Stimulated activated CD4-positive, alpha-beta T cell treated with anti-CD3 and anti-CD28 coated beads, Interleukin-12 subunit alpha, Interleukin-12 subunit beta, amount 100 ng/mL, for 48 hours (primary cell): Measurements from ENCODE around the gene LTK.

Experiments
- DNase-seq, 3 donors: peaks; one replicate each; pipeline ENCODE4 v3.0.0-alpha.2; 2020; ENCODE audit warnings: low read depth in 2 of 3, low spot score in 1 of 3

Gene LTK

DNA sequence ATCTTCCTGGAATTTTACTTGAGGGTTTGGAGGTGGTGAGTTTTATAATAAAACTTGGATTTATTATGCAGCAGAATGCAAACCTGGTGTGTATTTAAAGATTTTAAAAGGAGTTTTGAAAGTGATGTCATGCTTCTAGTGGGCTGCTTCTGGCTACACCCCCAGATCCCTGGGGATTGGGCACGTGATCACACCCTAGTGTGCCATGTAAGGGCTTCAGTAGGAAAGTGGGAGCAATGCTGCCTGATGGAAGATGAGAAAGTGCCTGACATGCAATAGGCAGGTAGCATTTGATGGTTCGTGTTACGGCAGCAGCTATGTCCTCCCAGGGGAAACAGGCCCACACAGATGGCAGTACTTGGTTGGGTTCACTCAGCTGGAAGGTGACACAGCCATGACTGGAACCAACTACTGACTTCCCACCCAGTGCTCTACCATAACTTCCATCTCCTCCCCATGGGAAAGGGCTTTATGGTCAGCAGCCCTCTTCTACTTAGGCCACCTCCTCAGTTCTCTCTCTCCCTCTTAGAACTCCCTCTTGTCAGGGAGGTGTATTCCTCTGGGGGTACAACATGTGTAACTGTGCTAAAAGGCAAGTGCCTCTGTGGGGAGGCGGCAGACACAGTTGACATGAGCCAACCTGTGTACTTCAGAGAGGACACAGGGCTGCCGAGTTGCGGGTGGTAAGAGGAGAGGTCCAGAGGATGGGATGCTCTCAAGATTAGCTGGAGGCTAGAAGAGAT lies 14.3 kb downstream of the LTK start:
- no peak for DNase-seq

DNA sequence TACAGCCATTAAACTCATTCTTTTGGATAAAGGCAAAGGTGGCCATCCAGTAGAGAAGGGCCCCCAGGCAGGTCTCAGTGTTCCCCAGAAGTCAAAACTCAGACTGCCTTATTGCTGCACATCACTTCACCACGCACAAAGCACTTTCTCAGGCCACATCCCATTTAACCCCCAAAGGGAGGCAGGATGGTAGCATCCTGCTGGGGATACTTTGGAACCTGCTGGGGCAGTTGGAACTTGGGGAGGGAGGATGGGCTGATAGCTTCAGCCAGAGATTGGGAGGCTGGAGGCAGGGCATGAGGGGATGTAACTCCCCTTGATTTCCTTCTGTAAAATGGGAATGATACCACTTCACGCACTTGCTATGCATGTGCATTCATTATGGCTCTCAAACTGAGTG lies 15.0 kb downstream of the LTK start:
- no peak for DNase-seq

DNA sequence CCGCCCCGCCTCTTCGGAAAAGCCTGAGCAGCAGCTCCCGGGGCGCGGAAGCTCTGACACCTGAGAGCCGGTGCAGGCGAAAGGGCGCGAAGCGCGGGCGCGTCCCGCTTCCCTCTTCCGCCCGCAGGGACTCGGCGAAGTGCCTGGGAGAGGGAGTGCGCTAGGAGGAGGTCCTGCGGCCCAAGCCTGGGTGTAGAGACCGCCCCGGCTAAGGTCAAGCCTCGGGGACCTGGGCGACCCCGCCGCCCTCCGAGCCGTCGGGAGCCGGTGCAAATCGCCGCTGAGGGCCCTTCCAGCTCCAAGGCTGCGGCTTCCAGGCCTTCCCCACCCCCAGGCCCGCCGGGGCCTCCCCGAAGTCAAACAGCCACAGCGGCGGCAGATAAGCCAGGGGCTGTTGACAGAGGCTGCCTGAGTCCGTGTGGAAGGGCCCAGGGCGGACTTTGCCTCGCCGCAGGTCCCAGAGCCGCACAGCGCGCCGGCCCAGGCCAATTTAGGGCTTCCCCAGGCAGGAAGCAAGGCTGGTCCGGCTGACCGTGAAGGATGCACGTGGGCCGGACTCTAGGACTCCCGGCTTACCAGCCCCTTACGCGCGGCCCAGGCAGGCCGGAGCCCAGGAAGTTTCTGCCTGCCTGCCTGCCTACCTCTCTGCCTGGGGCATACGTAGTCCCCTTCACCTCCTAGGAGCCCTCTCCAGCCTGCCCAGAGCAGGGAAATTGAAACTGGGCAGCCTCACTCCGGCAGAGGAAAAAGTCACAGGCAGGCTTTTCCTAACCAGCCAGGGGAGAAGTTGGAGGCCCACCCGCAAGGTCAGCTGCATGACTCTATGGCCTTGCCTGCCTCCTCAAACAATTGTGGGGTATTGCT lies 17.7 kb downstream of the LTK start:
- no peak for DNase-seq

DNA sequence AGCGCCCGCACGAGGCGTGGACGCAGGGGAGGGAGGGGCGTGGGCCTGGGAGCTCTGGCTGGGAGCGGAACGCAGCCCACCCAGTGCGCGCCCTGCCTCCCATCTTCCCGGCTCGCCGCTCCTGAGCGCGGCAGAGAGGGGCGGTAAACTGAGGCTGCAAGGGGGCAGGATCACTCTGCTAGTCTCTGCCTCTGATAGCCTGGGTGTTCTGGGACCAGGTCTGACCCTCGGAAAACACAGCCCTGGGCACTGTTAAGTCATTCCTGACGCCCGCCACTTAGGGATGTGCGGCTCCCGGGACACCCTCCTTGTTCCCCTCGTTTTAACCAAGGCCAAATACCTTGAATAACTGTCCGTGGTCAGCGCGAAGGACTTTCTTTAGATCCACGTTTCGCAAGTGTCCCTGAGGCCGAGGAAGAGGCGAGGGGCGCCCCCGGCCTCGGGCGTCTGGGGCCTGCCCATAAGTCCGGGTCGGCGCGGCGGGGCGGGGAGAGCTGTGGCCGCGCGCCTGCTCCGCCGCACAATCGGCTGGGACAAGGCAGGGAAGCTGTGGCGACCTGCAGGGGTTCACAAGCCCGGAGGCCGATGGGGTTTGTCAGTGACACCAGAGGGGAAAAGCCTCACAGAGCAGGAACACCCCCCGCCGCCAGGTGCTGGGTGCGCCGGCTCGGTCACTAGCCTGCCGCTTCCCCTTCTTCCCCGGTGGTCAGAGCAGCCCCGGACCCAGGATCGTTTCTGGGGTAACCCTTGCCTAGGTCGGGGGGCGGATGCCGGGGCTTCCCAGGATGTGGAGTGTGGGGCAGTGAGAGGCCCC lies 18.5 kb downstream of the LTK start:
- no peak for DNase-seq

DNA sequence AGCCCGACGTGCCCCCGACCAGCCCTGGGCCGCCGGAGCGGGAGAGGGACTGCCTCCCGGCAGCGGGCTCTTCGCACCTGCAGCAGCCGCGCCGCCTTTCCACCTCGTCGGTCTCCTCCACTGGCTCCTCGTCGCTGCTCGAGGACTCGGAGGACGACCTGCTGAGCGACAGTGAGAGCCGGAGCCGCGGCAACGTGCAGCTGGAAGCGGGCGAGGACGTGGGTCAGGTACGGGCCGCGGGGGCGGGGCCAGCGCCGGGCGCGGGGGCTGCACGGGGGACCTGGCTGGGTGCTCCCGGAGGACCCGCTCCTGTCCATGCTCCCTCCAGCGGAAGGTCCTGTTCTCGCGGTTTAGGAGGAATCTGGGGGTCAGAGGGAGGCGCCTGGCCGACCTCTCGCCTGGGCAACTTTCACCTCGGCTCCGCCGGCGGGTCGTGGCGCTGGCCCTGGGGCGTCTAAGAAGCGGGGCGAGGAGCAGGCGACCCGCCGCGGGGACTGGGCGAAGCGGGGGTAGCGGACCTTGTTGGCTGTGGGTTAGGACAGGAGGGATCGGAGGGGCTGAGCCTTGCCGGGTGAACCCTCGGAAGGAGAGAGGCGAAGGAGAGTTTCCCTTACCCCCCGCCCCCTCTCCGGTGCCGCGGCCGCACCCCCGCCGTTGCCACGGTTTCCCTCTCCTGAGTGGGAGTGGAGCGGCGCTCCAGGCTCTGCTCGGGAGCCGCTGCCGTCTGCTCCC lies 19.3 kb downstream of the LTK start:
- DNase-seq, result no peak

DNA sequence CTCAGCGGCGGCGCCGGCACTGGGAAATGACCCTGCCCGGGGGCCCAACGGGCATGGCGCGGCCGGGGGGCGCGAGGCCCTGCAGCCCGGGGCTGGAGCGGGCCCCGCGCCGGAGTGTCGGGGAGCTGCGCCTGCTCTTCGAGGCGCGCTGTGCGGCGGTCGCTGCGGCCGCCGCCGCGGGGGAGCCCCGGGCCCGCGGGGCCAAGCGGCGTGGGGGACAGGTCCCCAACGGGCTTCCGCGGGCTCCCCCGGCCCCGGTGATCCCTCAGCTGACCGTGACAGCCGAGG lies 19.8 kb downstream of the LTK start:
- no peak for DNase-seq

DNA sequence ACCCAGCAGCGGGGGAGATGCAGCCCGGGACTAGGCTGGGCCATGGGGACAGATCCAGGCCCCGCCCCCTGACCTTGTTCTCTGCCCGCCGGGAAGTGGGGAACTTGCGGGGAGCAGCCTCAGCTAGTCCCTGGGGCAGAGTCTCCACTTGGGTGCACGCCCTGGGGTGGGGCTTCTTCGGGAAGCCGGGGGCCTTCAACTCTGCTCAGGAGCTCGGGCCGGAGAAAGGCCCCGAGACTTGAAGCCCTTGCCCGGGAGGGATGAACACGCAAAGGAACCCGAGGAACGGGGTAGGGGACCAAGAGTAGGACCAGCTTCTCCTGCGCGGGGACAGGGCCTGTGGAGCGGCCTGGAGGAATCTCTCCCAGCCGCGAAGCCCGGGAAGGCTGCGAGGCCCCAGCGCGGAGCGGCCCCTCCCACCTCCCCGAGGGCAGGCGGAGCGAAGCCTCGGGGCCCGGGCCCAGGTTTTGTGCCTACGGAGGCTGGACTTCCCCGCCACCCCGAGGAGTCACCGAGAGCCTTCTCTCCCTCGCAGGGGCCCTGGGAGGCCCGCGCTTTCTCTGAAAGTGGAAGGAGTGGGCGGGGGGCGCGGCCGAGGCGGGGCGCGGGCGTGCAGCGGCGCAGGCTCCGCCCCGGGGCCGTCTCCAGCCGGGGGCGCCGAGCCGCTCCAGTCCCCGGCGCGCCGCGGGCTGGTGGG lies 20.3 kb downstream of the LTK start, which contains the start of gene ITPKA:
ITPKA (plus strand) TSS at position 670 of the 697 bp plus-strand sequence. CDS start 54 bp downstream, outside the sequence.
- DNase-seq, result peak; percentile 85 to 90 (median 87)

DNA sequence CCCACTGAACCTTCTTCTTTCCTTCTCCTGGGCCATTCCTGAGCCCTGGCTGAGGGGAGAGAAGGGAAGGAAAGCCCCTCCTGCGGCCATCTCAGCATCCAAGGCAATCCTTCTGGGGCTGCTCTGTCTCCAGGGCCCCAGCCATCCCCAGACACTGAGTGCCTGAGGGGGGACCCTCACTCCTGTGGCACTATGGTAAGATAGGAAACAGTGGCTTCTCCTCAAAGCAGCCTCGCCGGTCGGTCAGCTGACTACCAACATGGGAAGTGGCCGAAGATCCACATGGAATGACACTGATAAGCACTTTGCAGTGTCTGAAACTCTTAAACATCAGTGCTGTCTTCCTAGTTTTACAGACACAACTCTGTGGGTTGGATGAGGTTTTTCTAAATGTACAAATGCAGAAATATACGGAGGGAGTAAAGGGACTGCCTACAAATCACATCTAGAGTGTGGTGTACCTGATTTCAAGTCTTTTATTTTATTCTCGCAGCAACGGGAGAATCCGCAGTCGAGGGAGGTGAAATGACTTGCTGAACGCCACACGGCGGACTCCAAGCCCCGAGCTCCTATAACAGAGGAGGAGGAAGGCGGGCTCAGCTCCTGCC lies 20.9 kb downstream of the LTK start:
- DNase-seq, result no peak

DNA sequence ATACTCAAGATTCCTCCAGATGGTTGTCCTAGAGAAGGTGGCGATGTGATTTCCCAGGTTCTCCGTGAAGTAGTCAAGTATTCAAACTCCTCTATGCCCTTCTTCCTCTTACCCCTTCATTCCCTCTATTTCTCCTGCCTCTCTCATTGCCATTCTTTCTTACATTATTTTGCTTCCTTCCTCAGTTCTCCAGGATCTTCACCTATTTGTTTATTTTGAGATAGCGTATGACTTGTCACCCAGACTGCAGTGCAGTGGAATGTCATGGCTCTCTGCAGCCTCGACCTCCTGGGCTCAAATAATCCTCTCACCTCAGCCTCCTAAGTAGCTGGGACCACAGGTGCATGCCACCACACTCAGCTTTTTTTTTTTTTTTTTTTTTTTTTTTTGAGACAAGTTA lies 21.7 kb downstream of the LTK start:
- no peak for DNase-seq

DNA sequence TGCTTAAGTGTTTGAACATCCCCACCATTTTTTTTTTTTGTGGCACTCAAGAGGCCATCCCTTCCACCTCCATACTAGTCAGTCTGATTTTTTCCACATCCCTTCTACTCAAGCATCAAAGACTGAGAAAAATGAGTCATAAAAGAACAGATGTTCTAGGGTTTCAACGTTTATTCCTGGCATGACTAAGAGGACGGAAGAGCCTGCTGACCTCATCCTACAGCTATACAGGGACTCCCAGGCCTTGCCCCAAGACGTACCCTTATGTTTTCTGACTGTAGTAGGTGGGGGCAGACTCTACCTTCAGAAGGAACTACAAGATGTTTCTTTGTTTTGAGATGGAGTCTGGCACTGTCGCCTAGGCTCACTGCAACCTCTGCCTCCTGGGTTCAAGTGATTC lies 23.3 kb downstream of the LTK start:
- DNase-seq, result peak in 1 of 3 donors; percentile 40

DNA sequence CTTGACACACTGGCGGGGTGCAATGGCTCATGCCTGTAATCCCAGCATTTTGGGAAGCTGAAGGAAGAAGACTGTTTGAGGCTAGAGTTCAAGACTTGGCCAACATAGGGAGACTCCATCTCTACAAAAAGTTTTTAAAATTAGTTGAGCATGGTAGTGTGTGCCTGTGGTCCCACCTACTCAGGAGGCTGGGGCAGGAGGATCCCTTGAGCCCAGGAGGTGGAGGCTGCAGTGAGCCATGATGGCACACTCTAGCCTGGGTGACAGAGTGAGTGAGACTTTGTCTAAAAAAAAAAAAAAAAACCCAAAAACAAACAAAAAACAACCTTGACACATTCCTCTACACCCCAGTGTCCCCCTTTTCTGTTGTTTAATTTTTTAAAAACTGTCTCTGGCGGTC lies 24.0 kb downstream of the LTK start:
- no peak for DNase-seq

DNA sequence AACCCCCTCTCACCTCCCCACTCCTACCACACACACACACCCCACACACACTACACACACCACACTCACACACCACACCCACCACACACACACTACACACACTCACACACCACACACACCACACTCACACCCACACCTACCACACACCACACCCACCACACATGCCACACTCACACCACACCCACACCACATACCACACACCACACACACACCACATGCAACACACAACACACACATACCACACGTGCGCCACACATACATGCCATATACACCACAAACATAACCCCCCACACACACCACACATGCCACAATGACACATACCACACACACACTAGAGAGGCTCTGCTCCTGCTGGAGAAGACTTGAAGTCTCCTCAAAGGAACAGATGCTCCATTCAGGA lies 25.8 kb downstream of the LTK start:
- DNase-seq, result no peak

DNA sequence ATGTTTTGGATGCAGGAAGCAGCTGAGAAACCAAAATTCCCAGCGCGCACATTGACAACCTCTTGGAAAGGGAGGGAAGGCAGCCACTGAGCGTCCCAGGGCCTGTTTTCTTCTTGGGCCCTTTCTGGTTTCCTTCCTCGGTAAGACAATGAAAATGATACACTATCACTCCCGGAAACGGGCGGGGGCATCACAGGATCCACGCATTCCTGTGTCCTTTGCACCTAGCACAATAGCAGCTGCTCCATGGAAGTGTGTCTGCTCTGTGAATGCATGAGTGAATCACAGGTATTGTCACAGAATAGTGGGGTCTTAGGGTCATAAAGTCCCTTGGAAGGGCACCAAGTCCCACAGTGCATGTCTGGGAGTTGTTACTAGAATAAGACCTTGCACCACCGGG lies 26.2 kb downstream of the LTK start:
- DNase-seq, result no peak

DNA sequence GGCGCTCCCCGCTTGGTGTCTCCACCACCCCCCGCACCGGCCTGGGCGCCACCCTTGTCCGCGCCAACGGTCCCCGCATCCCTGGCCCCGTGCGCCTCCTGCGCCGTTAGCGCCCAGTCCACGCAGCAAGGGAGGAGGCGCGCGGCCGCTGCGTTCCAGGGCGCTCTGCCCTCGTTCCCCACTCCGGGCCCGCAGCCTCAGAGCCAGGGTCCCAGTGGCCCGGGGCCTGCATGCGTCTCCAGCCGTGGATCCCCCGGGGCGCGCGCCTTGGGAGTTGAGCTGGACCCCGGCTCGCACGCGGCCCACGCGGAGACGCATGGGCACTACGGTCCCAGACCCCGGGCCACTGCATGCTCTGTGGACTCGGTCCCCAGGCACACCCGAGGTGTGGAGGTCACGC lies 27.3 kb downstream of the LTK start:
- no peak for DNase-seq

DNA sequence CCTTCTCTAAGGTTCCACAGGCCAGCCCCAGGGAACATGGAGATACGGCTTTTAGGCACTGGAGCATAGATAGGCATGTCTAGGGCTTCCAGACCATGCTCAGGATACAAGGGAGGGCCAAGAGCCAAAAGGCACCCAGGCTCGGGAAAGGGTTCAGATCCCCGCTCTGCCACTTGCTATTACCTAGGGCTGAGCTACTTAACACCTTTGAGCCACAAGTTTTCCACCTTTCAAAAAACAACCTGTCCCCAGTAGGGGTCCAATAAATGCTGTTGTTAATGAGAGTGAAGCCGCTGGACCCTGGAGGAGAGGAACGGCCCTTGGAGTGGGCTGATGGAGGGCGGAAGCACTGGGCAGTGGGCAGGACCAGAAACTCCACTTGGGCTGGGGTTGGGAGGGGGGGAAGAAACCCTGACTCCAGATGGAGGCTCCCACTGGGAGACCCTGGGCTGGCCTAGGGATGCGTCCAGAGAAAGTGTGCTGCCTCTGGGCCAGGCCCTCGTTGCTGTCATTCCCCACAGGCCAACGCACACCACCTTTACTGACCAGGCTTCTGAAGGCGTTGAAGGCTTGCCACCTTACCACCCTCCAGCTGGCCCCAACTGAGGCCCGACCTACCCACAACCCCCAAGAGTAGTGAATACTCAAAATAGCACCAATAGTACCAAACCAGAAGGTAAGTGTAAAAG lies 28.5 kb downstream of the LTK start:
- DNase-seq, result no peak

DNA sequence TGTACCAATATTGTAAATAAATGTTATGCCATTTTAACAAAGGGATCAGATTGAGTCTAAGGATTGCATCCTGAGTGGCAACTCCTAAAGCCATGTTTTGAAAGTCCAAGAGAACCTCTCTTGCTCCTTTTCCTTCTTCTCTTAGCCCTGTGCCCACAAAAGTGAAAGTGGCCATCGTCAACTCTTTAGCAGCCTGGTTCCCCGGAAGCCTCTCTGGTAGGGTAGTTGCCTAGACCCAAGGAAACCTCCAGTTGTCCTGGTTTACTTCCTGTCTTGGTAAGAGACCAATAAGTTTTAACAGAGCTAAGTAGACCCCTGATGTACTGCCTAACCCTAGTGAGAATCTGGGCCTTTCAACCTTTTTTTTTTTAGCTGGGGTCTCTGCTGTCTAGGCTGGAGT lies 30.1 kb downstream of the LTK start:
- DNase-seq, result no peak

DNA sequence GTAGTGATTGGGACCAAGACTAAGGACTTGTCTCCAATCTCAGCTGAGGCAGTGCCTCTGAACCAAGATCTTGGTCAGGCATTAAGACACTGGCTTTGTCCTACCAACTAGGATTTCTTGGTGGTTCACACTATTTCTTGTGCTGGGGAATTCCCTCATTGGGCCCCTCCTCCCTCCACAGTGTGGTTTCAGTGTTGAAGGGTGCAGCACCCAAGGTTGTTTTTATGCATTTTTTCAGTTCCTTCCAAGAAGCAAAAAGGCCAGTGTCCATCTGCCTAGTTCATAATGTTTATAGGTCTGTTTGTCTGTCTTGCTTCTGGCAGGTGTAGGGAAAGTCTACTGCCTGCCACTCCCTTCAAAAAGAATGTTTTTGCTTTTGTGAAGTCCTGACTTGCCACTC lies 30.5 kb downstream of the LTK start:
- DNase-seq, result no peak

DNA sequence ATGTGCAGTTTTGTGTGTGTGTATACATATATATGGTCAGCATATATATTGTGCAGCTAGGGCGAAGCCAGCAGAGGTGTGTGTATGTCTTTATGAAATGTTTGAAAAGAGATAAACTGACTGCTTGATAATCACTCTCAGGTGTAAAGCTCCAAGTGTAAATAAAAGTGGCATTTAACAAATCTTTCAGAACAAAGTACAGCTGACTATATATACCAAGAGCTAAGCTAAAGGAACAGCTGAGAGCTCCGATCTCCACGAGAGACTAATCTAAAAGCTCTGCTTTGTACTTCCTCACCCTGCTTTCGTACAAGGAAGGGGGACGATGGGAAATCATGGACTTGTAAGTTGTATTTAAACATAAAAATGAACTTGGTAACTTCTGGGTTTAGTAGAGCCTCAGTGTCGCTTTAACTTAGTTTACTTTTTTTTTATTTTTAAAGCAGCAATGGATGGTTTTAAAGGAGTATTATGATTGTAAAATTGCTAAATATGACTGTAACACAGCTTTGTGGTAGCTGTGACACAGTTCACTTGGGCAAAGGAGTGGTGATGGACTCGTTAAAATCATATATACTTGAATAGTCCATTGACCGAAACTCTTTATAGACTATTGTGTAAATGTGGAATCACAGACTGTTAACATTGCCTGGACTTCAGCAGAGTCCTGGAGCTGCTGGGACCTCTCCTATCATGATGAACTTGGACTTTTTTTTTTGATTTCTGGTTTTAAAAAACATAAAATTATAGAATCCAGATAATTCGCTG lies 31.3 kb downstream of the LTK start:
- no peak for DNase-seq
